Epithelial cell of prostate (primary cell): ENCODE data around the gene PIGO.

Experiments
- DNase-seq: peaks from one replicate; pipeline ENCODE4 v3.0.0-alpha.2; 2011; ENCODE audit warnings: low read depth, low spot score
- H3K27ac ChIP-seq: fragments of 450-650 bp; 2 replicates; pipeline ENCODE4 v1.5.1; 2017; ENCODE audit warnings: mild to moderate bottlenecking

The PIGO gene

DNA sequence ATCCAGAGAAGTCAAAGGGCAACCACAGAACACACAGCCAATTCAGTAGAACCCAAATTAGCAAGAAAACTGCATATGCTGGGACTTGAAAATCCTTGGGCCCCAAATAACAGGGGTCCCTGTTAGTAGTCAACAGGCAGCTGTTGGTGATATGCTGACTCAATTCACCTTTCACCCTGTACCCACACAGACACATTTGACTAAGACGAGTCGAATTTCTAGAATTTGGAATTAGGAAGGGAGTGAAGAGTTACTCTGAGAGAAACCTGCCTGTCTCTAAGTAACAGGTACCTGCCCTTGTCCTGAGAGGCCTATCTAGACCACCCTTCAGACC is 23.1 kb downstream of the PIGO start:
- peak overlapping the region; percentile 100 for H3K27ac ChIP-seq
- DNase-seq = no peak

- peak; percentile 97 for DNase-seq
- peak within 1 kb of the TSS; percentile 100 for H3K27ac ChIP-seq
Measured at GRCh38 chr9:35072461-35073278, 23.7 kb downstream of the PIGO start, which contains the start of gene VCP. TSS of gene VCP (minus strand) at chr9:35072625. CDS start at chr9:35072353, 272 bp downstream.

- DNase-seq = peak; percentile 31
- H3K27ac ChIP-seq = peak overlapping the region; percentile 100
Measured at GRCh38 chr9:35071814-35072460, 24.5 kb downstream of the PIGO start.

- DNase-seq = no peak
- peak overlapping the region; percentile 100 for H3K27ac ChIP-seq
Measured at GRCh38 chr9:35070823-35071813, 25.3 kb downstream of the PIGO start.

- no peak for DNase-seq
- peak overlapping the region; percentile 2 for H3K27ac ChIP-seq
Measured at GRCh38 chr9:35069020-35069419, 27.4 kb downstream of the PIGO start.

GRCh38 chr9:35067056-35067455 is 29.3 kb downstream of the PIGO start:
- DNase-seq = no peak
- peak overlapping the region; percentile 29 for H3K27ac ChIP-seq

GRCh38 chr9:35060548-35061207 is 35.7 kb downstream of the PIGO start:
- no peak for DNase-seq
- no peak overlapping the region for H3K27ac ChIP-seq

DNA sequence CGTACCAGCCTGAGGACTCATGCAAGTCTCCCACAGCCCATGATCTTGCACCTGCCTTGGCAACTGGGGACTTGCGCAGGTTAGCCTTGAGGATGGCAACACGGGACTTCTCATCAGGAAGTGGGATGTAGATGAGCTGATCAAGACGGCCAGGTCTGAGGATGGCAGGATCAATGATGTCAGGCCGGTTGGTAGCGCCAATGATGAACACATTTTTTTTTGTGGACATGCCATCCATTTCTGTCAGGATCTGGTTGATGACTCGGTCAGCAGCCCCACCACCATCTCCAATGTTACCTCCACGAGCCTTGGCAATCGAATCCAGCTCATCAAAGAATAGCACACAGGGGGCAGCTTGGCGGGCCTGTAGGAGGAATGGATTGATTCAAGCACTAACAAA is 37.0 kb downstream of the PIGO start:
- DNase-seq = no peak
- H3K27ac ChIP-seq = no peak overlapping the region

GRCh38 chr9:35057271-35057620 is 39.1 kb downstream of the PIGO start:
- no peak for DNase-seq

GRCh38 chr9:35056571-35057270 is 39.7 kb downstream of the PIGO start:
- no peak for DNase-seq

More at GRCh38 chr9:35057271-35057620, 39.1 kb downstream of the PIGO start:
- no peak overlapping the region for H3K27ac ChIP-seq

GRCh38 chr9:35054871-35055644 is 41.3 kb downstream of the PIGO start:
- no peak overlapping the region for H3K27ac ChIP-seq
- no peak for DNase-seq

More at GRCh38 chr9:35056571-35057270, 39.7 kb downstream of the PIGO start:
- H3K27ac ChIP-seq = no peak overlapping the region

DNA sequence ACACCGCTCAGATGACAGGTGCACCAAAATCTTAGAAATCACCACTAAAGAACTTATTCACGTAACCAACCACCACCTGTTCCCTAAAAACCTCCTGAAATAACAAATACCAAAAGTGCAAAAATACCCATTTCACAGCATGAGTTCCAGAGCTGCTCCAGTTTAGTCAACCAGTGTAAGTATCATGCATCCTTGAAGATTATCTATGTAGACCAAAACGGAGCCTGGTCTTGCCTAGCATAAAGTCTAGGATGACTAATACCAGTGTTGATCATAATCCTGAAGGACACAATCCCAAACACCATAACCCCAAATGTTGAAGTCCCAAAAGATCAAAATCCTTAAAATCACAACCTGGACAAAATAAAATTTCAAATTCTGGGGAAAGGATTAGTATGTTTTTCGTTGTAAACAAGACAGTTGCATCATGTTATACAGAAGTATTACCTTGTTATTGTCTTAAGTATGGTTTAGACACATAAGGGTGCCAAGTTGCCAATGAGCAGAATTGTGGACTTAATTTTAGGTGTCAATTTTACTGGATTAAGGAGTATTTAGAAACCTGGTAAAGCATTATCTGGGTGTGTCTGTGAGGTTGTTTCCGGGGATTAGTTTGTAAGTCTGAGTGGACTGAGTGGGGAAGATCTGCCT is 42.1 kb downstream of the PIGO start:
- H3K27ac ChIP-seq = no peak overlapping the region
- DNase-seq = no peak

- no peak overlapping the region for H3K27ac ChIP-seq
- DNase-seq = no peak
Measured at GRCh38 chr9:35051069-35051967, 45.1 kb downstream of the PIGO start.

DNA sequence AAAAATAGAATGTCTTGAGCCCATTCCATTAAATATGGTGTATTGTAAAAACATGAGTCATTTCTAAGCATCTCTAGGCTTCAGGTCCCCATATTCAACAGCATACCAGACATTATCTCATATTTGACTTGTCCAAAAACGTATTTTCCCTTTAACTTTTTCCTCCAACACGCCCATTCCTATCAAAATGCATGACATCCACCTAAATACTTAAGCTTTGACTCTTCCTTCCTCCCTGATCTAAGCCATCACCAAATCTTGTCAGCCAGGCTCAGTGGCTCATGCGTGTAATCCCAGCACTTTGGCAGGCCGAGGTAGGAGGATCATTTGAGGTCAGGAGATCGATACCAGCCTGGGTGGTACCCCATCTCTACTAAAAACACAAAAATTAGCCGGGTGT is 47.9 kb downstream of the PIGO start:
- H3K27ac ChIP-seq = no peak overlapping the region
- no peak for DNase-seq

GRCh38 chr9:35044071-35044470 is 52.3 kb downstream of the PIGO start:
- H3K27ac ChIP-seq = no peak overlapping the region
- DNase-seq = no peak

DNA sequence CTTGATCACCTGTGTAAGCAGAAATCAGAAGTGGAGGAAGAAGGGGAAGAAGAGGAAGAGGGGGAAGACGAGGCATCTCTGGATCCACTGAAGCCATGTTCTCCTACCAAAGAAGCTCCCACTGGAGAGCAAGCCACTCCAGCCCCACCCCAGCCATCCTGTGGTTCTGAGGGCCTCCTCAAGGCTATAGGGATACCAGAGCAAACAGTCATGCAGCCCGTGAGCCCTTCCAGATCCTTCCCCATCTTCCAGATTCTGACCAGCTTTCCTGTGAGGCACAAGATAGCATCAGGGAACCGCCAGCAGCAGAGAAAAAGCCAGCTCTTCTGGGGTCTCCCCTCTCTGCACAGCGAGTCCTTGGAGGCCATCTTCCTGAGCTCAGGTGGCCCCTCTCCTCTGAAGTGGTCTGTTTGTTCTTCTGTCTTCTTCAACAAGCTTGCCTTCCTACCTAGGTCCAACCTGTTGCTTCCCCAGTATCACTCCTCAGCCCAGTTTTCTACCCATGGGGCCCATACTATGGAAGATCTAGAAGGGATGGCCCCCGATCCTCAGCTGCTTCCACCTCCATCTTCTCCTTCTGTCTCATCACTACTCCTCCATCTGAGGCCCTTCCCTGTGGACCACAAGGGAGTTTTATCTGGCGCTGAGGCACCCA is 53.4 kb downstream of the PIGO start:
- DNase-seq = no peak
- H3K27ac ChIP-seq = peak overlapping the region; percentile 68
